GM12864 (cell line): ENCODE measurements around the gene SRCAP.

Experiments
- DNase-seq: peaks from one replicate; pipeline ENCODE4 v3.0.0-alpha.2; 2011; ENCODE audit warnings: low read depth
- H3K4me3 ChIP-seq: 2 replicates; pipeline ENCODE4 v1.5.1; 2011; ENCODE audit warnings: mild to moderate bottlenecking, low read depth, low read length, control low read depth
- TF ChIP-seq, protein P1 (sequence below): IDR thresholded peaks from 2 replicates; pipeline ENCODE4 v1.5.1; 2011; ENCODE audit warnings: low read depth, mild to moderate bottlenecking, moderate library complexity, low read length, control low read depth, inconsistent platforms; ENCODE audit errors: missing control alignments

The SRCAP gene

DNA sequence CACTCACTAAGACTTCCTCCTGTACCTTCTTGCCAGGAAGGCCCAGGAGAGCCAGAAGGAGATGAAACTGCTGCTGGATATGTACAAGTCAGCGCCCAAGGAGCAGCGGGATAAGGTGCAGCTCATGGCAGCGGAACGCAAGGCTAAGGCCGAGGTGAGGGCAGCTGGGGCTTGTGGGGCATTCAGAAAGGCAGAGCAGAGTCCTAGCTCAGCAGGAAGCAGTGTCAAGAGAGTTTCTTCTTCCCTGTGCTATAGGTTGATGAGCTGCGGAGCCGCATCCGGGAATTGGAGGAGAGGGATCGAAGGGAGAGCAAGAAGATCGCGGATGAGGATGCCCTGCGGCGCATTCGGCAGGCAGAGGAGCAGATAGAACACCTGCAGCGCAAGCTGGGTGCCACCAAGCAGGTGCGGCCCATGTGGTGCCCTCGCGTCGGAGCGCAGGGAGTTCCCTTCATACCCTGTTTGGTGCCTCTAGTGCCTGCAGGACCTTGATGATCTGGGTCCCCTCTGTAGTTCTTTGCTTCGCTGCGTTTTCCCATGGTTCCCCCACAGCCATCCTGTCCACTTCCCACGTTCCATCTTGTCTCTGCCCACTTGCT is 69.7 kb downstream of the SRCAP start:
- TF ChIP-seq, protein P1, sequence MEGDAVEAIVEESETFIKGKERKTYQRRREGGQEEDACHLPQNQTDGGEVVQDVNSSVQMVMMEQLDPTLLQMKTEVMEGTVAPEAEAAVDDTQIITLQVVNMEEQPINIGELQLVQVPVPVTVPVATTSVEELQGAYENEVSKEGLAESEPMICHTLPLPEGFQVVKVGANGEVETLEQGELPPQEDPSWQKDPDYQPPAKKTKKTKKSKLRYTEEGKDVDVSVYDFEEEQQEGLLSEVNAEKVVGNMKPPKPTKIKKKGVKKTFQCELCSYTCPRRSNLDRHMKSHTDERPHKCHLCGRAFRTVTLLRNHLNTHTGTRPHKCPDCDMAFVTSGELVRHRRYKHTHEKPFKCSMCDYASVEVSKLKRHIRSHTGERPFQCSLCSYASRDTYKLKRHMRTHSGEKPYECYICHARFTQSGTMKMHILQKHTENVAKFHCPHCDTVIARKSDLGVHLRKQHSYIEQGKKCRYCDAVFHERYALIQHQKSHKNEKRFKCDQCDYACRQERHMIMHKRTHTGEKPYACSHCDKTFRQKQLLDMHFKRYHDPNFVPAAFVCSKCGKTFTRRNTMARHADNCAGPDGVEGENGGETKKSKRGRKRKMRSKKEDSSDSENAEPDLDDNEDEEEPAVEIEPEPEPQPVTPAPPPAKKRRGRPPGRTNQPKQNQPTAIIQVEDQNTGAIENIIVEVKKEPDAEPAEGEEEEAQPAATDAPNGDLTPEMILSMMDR, result no peak
- no peak overlapping the region for H3K4me3 ChIP-seq
- DNase-seq, result no peak

DNA sequence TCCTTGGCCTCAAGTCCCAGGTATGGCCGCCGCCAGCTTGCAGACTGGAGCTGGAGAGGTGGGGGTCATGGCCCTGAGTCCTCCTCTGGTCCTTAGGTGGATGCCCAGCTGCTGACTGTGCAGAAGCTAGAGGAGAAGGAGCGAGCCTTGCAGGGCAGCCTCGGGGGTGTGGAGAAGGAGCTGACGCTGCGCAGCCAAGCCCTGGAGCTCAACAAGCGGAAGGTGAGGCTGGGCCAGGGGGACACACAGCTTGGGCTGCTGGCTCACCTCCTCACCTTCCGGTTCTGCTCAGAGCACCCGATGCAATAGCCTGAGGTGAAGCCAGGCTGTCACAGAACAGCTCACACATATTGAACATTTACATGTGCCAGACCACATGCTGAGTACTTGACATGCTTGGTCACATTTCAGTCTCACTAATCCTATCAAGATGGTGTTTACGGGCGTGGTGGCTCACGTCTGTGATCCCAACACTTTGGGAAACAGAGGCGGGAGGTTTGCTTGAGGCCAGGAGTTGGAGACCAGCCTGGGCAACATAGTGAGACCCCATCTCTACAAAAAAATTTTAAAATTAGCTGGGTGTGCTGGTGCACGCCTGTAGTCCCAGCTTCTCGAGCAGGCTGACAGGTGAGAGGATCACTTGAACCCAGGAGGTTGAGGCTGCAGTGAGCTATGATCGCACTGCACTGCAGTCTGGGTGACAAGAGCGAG is 70.6 kb downstream of the SRCAP start:
- DNase-seq, result no peak
- H3K4me3 ChIP-seq, result no peak overlapping the region
- TF ChIP-seq, protein P1, result no peak

DNA sequence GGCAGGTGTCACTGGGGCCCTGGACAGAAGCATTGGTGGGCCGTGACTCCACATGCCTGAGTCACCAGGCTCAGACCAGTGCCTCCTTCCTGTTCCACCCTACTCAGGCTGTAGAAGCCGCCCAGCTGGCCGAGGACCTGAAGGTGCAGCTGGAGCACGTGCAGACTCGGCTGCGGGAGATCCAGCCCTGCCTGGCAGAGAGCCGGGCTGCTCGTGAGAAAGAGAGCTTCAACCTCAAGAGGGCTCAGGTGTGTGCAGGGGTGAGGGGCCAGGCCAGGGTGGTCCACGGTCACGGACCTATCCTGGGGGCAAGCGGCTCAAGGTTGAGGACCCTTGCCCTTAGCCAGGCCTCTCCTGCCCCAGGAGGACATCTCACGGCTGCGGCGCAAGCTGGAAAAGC is 72.8 kb downstream of the SRCAP start:
- no peak overlapping the region for H3K4me3 ChIP-seq
- DNase-seq, result no peak
- TF ChIP-seq, protein P1, result no peak

DNA sequence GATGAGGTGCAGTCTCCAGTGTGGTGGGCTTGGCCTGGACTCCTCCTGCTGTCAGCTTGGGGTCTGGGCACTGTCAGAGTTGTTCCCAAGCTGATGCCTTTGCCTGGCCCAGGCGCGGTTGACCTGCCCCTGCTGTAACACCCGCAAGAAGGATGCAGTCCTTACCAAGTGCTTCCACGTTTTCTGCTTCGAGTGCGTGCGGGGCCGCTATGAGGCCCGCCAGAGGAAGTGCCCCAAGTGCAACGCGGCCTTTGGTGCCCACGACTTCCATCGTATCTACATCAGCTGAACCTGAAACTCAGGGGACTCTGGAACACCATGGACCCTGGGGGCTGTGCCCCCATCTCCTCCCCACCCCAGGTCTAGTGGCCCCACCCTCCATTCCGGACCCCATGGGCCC is 74.9 kb downstream of the SRCAP start:
- TF ChIP-seq, protein P1, result no peak
- no peak for DNase-seq
- H3K4me3 ChIP-seq, result no peak overlapping the region

DNA sequence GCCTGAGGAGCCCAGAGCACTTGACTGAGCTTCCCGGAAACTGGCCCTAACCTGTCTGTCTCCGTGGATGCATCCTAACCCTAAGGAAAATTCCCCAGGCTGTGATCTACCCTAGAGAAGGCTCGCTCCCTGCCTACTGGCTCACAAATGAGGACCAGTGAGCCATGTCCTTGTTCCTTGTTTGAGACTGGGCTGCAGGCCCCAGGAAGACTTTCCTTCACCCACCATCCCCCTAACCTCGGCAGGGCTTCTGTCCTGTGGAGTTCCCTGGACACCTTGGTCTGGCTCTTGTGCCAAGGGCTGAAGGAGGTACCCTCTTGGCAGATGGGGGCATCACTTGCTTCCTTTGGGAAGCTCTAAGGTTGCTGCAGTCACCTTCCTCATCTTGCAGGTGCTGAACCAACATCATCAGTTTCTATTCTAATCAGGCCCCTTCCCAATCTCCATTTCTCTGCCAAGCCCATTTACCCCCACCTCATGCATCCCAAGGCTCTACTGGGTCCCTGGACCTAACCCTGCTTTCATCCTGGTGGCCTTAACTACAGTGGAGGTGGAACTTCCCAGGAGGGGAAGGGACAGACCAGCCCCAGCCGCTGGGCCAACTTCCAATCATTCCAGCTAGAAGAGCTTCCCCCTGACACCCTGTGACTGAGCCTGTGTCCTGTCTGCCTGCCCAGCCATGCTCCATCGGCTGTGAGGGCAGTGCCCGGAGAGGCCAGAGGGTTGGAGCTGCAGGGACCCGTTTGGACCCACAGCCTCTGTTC is 75.6 kb downstream of the SRCAP start:
- no peak for DNase-seq
- TF ChIP-seq, protein P1, result no peak
- H3K4me3 ChIP-seq, result no peak overlapping the region; the same call in 1 of the 2 replicates

DNA sequence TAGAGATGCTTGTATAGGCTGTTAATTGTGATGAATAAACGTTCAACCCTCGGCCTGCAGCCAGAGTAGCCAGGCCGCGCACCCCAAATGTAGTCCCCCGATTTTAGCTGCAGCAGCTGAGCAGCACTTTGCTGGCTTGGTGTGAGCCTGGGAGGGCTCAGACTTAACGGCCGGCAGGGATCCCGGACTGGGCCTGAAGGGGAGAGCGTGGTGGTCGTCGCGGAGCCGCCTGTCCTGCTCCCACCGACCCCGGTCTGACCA is 76.1 kb downstream of the SRCAP start:
- TF ChIP-seq, protein P1, result no peak
- no peak for DNase-seq
- peak overlapping the region; percentile 69 for H3K4me3 ChIP-seq
